H1 (cell line): ENCODE results near the gene POLR2C. TPM values are rescaled to one million over a fixed set of nuclear protein-coding genes. Genes with fewer than 3 reads are reported as not detected.

Experiments
- CTCF ChIA-PET: fragments of 300-600 bp; sonication (Branson Sonifier 250); formaldehyde crosslinking; loops from one replicate; lab custom pipeline; 2021; ENCODE audit not compliant: partially characterized antibody; lab: Charles Lee
- POLR2A ChIA-PET: fragments of 300-600 bp; sonication (Branson Sonifier 250); formaldehyde crosslinking; loops from one replicate; lab custom pipeline; 2021; ENCODE audit warnings: inconsistent platforms; ENCODE audit not compliant: partially characterized antibody; lab: Charles Lee
- DNase-seq, 2 experiments: peaks; one replicate each; pipeline versions ENCODE4 v3.0.0 to v3.0.0-alpha.2; 2010 to 2022; ENCODE audit warnings: low spot score in 2 of 2, low read depth in 1 of 2, mixed read lengths in 1 of 2
- FAIRE-seq: peaks from 2 replicates; lab custom pipeline; 2011; peaks lifted over from hg19 to GRCh38; lab: Jason Lieb, UNC
- H2AFZ ChIP-seq: 2 replicates; pipeline ENCODE4 v1.8.1; 2012; ENCODE audit warnings: low read length, inconsistent platforms
- H2AK5ac ChIP-seq: 2 replicates; pipeline ENCODE4 v1.6.1; 2013; ENCODE audit warnings: low read depth, low read length
- H2BK120ac ChIP-seq: replicated peaks from 2 replicates; pipeline ENCODE3; 2013; ENCODE audit warnings: low read depth, low read length, inconsistent platforms
- H2BK12ac ChIP-seq: 2 replicates; pipeline ENCODE4 v1.6.1; 2013; ENCODE audit warnings: low read depth, low read length
- H2BK15ac ChIP-seq: 2 replicates; pipeline ENCODE4 v1.6.1; 2013; ENCODE audit warnings: low read length
- H2BK20ac ChIP-seq: 2 replicates; pipeline ENCODE4 v1.6.1; 2013; ENCODE audit warnings: low read length
- H2BK5ac ChIP-seq: 2 replicates; pipeline ENCODE4 v1.6.1; 2013; ENCODE audit warnings: low read depth, low read length
- H3K14ac ChIP-seq: 2 replicates; pipeline ENCODE4 v1.6.1; 2013; ENCODE audit warnings: inconsistent platforms; ENCODE audit not compliant: insufficient read length
- H3K18ac ChIP-seq: 2 replicates; pipeline ENCODE4 v1.6.1; 2013; ENCODE audit warnings: low read length; ENCODE audit errors: extremely low read depth
- H3K23ac ChIP-seq: 2 replicates; pipeline ENCODE4 v1.6.1; 2013; ENCODE audit warnings: inconsistent platforms; ENCODE audit not compliant: insufficient read length
- H3K23me2 ChIP-seq: 2 replicates; pipeline ENCODE4 v1.6.1; 2013; ENCODE audit warnings: low read depth, low read length
- H3K27ac ChIP-seq: 2 replicates; pipeline ENCODE4 v1.6.1; 2011; ENCODE audit warnings: low read depth, low read length, inconsistent platforms
- H3K27me3 ChIP-seq, 4 experiments: replicated peaks in 1 of 4; 1 replicate in 1 of 4; 2 replicates in 3 of 4; pipeline versions ENCODE4 v1.6.1 to v1.8.1; 2011 to 2013; ENCODE audit warnings: low read length in 3 of 4, mild to moderate bottlenecking in 3 of 4, inconsistent platforms in 2 of 4, mixed read lengths in 2 of 4, moderate library complexity in 1 of 4; ENCODE audit not compliant: control insufficient read depth in 3 of 4, insufficient read depth in 3 of 4; ENCODE audit errors: extremely low read depth in 1 of 4
- H3K36me3 ChIP-seq, 4 experiments: 2 replicates each; pipeline versions ENCODE4 v1.6.1 to v1.8.1; 2011 to 2013; ENCODE audit warnings: mild to moderate bottlenecking in 4 of 4, low read length in 3 of 4, moderate library complexity in 2 of 4, control low read depth in 1 of 4, inconsistent platforms in 1 of 4; ENCODE audit not compliant: insufficient read depth in 4 of 4, control insufficient read depth in 2 of 4
- H3K4ac ChIP-seq: replicated peaks from 2 replicates; pipeline ENCODE3; 2013; ENCODE audit warnings: low read length, low read depth, mixed read lengths, inconsistent platforms; ENCODE audit not compliant: insufficient read length
- H3K4me1 ChIP-seq, 4 experiments: replicated peaks in 1 of 4; 1 replicate in 1 of 4; 2 replicates in 3 of 4; pipeline versions ENCODE4 v1.6.1 to v1.8.1; 2011 to 2013; ENCODE audit warnings: low read length in 3 of 4, inconsistent platforms in 2 of 4, mixed read lengths in 1 of 4; ENCODE audit not compliant: insufficient read depth in 4 of 4, control insufficient read depth in 3 of 4
- H3K4me2 ChIP-seq, 2 experiments: 2 replicates each; pipeline versions ENCODE4 v1.6.1 to v1.8.1; 2011 to 2013; ENCODE audit warnings: low read depth in 2 of 2, low read length in 2 of 2, control low read depth in 1 of 2, inconsistent platforms in 1 of 2, mild to moderate bottlenecking in 1 of 2; ENCODE audit not compliant: insufficient read depth in 1 of 2
- H3K4me3 ChIP-seq, 4 experiments: fragments of 200-600, 300-600 bp in 1 of 4; sonication (generic), shearing (Covaris generic), sonication (Bioruptor Twin) in 1 of 4; 2 replicates each; pipeline versions ENCODE4 v1.5.1 to v1.8.1; 2011 to 2016; ENCODE audit warnings: low read length in 4 of 4, low read depth in 3 of 4, control low read depth in 2 of 4, inconsistent platforms in 2 of 4, mild to moderate bottlenecking in 2 of 4, mixed read lengths in 1 of 4, moderate library complexity in 1 of 4; ENCODE audit not compliant: insufficient read depth in 2 of 4; ENCODE audit errors: extremely low read depth in 1 of 4
- H3K56ac ChIP-seq: replicated peaks from 2 replicates; pipeline ENCODE3; 2013; ENCODE audit warnings: low read depth, mild to moderate bottlenecking, mixed read lengths, low read length, inconsistent platforms; ENCODE audit not compliant: insufficient read length
- H3K79me1 ChIP-seq: 2 replicates; pipeline ENCODE4 v1.6.1; 2013; ENCODE audit warnings: low read depth, low read length, control low read depth
- H3K79me2 ChIP-seq, 2 experiments: 2 replicates each; pipeline versions ENCODE4 v1.6.1 to v1.8.1; 2012 to 2013; ENCODE audit warnings: low read length in 2 of 2, mild to moderate bottlenecking in 2 of 2, inconsistent platforms in 1 of 2; ENCODE audit not compliant: insufficient read depth in 2 of 2, control insufficient read depth in 1 of 2
- H3K9ac ChIP-seq, 4 experiments: replicated peaks in 1 of 4; 1 replicate in 1 of 4; 2 replicates in 3 of 4; pipeline versions ENCODE4 v1.6.1 to v1.8.1; 2011 to 2013; ENCODE audit warnings: low read depth in 3 of 4, low read length in 3 of 4, control low read depth in 2 of 4, mild to moderate bottlenecking in 2 of 4, moderate library complexity in 2 of 4, inconsistent platforms in 1 of 4; ENCODE audit errors: extremely low read depth in 1 of 4
- H3K9me3 ChIP-seq, 2 experiments: 2 replicates each; pipeline versions ENCODE4 v1.6.1 to v1.8.1; 2012 to 2013; ENCODE audit warnings: mild to moderate bottlenecking in 2 of 2, moderate library complexity in 2 of 2, control low read depth in 1 of 2, inconsistent platforms in 1 of 2, low read depth in 1 of 2, low read length in 1 of 2, mixed read lengths in 1 of 2; ENCODE audit not compliant: insufficient read depth in 2 of 2
- H4K20me1 ChIP-seq, 2 experiments: replicated peaks in 1 of 2; 2 replicates each; pipeline versions ENCODE3 to v1.8.1; 2011 to 2013; ENCODE audit warnings: inconsistent platforms in 2 of 2, low read length in 2 of 2, mild to moderate bottlenecking in 1 of 2; ENCODE audit not compliant: insufficient read depth in 2 of 2, control insufficient read depth in 1 of 2
- H4K5ac ChIP-seq: 2 replicates; pipeline ENCODE4 v1.6.1; 2013; ENCODE audit warnings: low read length, low read depth, mixed read lengths, inconsistent platforms; ENCODE audit not compliant: insufficient read length
- H4K8ac ChIP-seq: 2 replicates; pipeline ENCODE4 v1.8.0; 2013; ENCODE audit warnings: mild to moderate bottlenecking, moderate library complexity, low read length, inconsistent platforms; ENCODE audit not compliant: insufficient read depth; ENCODE audit errors: extremely low read depth
- H4K91ac ChIP-seq: replicated peaks from 2 replicates; pipeline ENCODE3; 2013; ENCODE audit warnings: low read length, mixed read lengths, inconsistent platforms; ENCODE audit not compliant: insufficient read length
- ATF2 ChIP-seq: IDR thresholded peaks from 2 replicates; pipeline ENCODE4 v1.6.1; 2012; ENCODE audit warnings: low read length, inconsistent platforms
- EGR1 ChIP-seq: IDR thresholded peaks from 2 replicates; pipeline ENCODE4 v1.6.1; 2011; ENCODE audit warnings: low read depth, low read length, borderline replicate concordance
- JUN ChIP-seq: IDR thresholded peaks from 2 replicates; pipeline ENCODE4 v1.6.1; 2011; ENCODE audit warnings: low read depth, mild to moderate bottlenecking, improper control_type of control experiment, low read length
- SIX5 ChIP-seq: IDR thresholded peaks from 2 replicates; pipeline ENCODE4 v1.6.1; 2011; ENCODE audit warnings: mild to moderate bottlenecking, low read depth, low read length
- WGBS, 2 experiments: shearing (Covaris generic) in 1 of 2; methylation state at CpG; one replicate each; pipeline versions ENCODE4 v1.1.6 to v1.1.7; 2013 to 2015; ENCODE audit warnings: low lambda C conversion rate in 2 of 2, mixed read lengths in 2 of 2, inconsistent platforms in 1 of 2, low coverage in 1 of 2, missing lambda C conversion rate in 1 of 2; ENCODE audit not compliant: insufficient replicate concordance in 2 of 2, insufficient coverage in 1 of 2, insufficient read length in 1 of 2; ENCODE audit errors: extremely low coverage in 1 of 2, missing lambda C conversion rate in 1 of 2; 5-methylcytosine and 5-hydroxymethylcytosine counted together
- polyA plus RNA-seq, 7 experiments: library from polyadenylated mRNA; depleted of rRNA in 3 of 7; stranded (reverse) in 5 of 7; unstranded in 2 of 7; fragments of >200 nt in 5 of 7; fragments of 200-250 nt in 2 of 7; gene quantifications; 1 replicate in 5 of 7; 2 replicates in 1 of 7; 4 replicates in 1 of 7; pipeline versions ENCODE4 v1.2.1 to v1.2.3, GENCODE V29; 2011 to 2013; ENCODE audit warnings: missing spikeins in 2 of 7, mixed read lengths in 2 of 7
- total RNA-seq: library from RNA; stranded (reverse); fragmentation: NEBNext Ultra II Directional; extraction: Animal tissue kit (Norgen Biotek cat#: 25700); gene quantifications from 2 replicates; pipeline ENCODE4 v1.2.1, GENCODE V29; 2021

POLR2C gene
- total and polyA plus RNA-seq, 2 of the 8 experiments (the other 6 are each of a cell fraction or from before 2014, with no cell fraction given) = 72.5 to 132 TPM

DNA sequence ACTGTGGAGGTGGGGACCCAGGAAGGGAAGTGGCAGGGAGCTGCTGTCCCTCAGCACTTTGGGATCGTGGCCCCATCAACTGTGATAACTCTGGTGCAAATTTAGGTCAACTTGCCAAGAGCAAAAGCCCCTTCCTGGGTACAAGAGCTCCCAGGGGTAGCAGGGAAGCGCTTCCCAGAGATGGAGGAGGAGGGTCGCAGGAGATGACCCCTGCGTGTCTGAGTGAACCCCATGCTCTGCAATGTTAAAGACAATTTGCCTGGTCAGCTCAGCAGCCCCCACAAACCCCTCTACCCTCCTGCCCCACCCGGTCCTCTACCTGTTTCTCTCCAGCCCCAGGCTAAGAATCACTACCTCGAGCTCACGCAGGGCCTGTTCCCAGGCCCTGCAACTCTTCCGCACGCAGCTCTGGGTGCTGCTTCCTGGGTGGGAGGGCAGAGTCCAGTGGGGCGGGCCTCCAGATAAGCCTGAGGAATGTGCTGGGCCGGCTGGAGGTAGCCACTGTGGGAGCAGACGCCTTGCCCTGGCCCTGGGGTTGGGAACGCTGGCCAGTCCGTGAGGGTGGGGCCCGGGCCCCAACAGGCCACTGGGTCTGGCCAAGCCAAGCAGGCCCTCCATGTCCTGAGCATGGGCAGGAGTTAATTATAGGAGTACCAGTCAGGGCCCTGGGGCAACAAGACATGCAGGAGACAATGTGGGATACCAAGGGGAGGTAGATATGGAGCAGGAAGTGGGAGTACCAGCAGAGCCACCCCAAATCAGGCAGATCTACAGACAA, 17.7 kb downstream of the POLR2C start:
- H3K79me2 ChIP-seq = no peaks in the 10 kb centered on the region
- no peak overlapping the region for H2BK120ac ChIP-seq
- H3K27ac ChIP-seq = no peak overlapping the region
- peak overlapping the region; percentile 53; the same call in 1 of the 2 replicates for H2AK5ac ChIP-seq
- peak overlapping the region; percentile 66; the same call in 1 of the 2 replicates for H2BK5ac ChIP-seq
- H2BK20ac ChIP-seq = peak overlapping the region; percentile 86; the same call in 1 of the 2 replicates
- H2AFZ ChIP-seq = no peak overlapping the region
- H3K36me3 ChIP-seq = no peaks in the 10 kb centered on the region
- POLR2A ChIA-PET = interaction anchor here (0.5 to 10.3 kb wide), 9 partner anchors 8 to 55 kb away, joined by 3 to 67 read pairs (median 4); partner anchors contain the start of gene POLR2C
- no peak overlapping the region for H3K9ac ChIP-seq
- no peaks in the 10 kb centered on the region for H3K9me3 ChIP-seq
- H3K56ac ChIP-seq = no peak overlapping the region
- peak overlapping the region; percentile 40 to 57 (median 50); a peak in 5 of 8 replicates for H3K4me3 ChIP-seq
- WGBS, 2 experiments = 48% methylated on average over 14 of the region's 15 CpGs; no CpG with 5 or more reads in 1 of the 2 experiments
- H2BK15ac ChIP-seq = peak overlapping the region; percentile 92; the same call in 1 of the 2 replicates
- TF ChIP-seq JUN (no peak), ATF2 (no peak), SIX5 (no peak), EGR1 (no peak)
- TF ChIP-seq, all 59 proteins: peak for 0
- DNase-seq = peak in 1 of 2 experiments; percentile 83
- Histone ChIP-seq H3K4me1 (peaks cover 5 to 41% (median 30%) of the 10 kb centered on the region in 4 experiments), H3K18ac (peak overlapping the region; percentile 62), H4K5ac (no peak overlapping the region), H2BK12ac (peak overlapping the region; percentile 50; the same call in 1 of the 2 replicates), H3K23ac (no peak overlapping the region), H3K23me2 (peaks cover 8% of the 10 kb centered on the region; the same call in 1 of the 2 replicates), H3K4ac (no peak overlapping the region), H4K91ac (peak overlapping the region; percentile 54), H3K14ac (no peak overlapping the region), H4K8ac (0 out of 2 replicates have a peak overlapping the region, but pooled peaks have one; percentile 69), H3K79me1 (0 out of 2 replicates have a peak, but pooled peaks cover 3% of the 10 kb centered on the region), H3K27me3 (peaks cover 0 to 6% (median 1%) of the 10 kb centered on the region in 4 experiments; a peak in 4 of 7 replicates), H4K20me1 (peaks cover 1 to 2% of the 10 kb centered on the region in 2 experiments), H3K4me2 (peak overlapping the region; percentile 59 to 69)
- CTCF ChIA-PET = interaction anchor here (0.7 to 15.0 kb wide), 8 partner anchors 9 to 96 kb away, joined by 3 to 210 read pairs (median 6); partner anchors contain the start of gene POLR2C
- FAIRE-seq = no peak
